Parathyroid adenoma (tissue), 2 donors: ENCODE results near the gene SPPL3.
A peak's percentile ranks its signal among the peaks of the same experiment; 100 is the strongest.

ENCODE experiments used
- H2AFZ ChIP-seq: fragments of 300-600 bp; sonication (generic); one replicate; pipeline ENCODE4 v1.7.0; 2017; ENCODE audit warnings: antibody characterized with exemption, mild to moderate bottlenecking
- H3K27ac ChIP-seq: fragments of 300-600 bp; sonication (generic); one replicate; pipeline ENCODE4 v1.7.0; 2017
- H3K27me3 ChIP-seq: fragments of 300-600 bp; sonication (generic); one replicate; pipeline ENCODE4 v1.7.0; 2017; ENCODE audit warnings: low read length; ENCODE audit not compliant: control insufficient read depth, insufficient read depth
- H3K36me3 ChIP-seq: fragments of 300-600 bp; sonication (generic); one replicate; pipeline ENCODE4 v1.7.0; 2017; ENCODE audit warnings: low read length; ENCODE audit not compliant: control insufficient read depth, insufficient read depth
- H3K4me1 ChIP-seq: fragments of 300-600 bp; sonication (generic); one replicate; pipeline ENCODE4 v1.7.0; 2017; ENCODE audit warnings: control low read depth
- H3K4me2 ChIP-seq: fragments of 300-600 bp; sonication (generic); one replicate; pipeline ENCODE4 v1.7.0; 2017; ENCODE audit warnings: low read length
- H3K4me3 ChIP-seq: fragments of 300-600 bp; sonication (generic); one replicate; pipeline ENCODE4 v1.7.0; 2017; ENCODE audit warnings: low read depth, low read length
- H3K79me2 ChIP-seq: fragments of 300-600 bp; sonication (generic); one replicate; pipeline ENCODE4 v1.7.0; 2017; ENCODE audit warnings: control low read depth
- H3K9ac ChIP-seq: fragments of 300-600 bp; sonication (generic); one replicate; pipeline ENCODE4 v1.7.0; 2017; ENCODE audit warnings: mild to moderate bottlenecking
- H3K9me3 ChIP-seq: fragments of 300-600 bp; sonication (generic); one replicate; pipeline ENCODE4 v1.7.0; 2017; ENCODE audit warnings: low read length; ENCODE audit not compliant: control insufficient read depth
- TF ChIP-seq, protein P1 (sequence below): fragments of 300-600 bp; sonication (generic); IDR thresholded peaks from one replicate; pipeline ENCODE4 v1.7.0; 2017; ENCODE audit warnings: antibody characterized with exemption, mild to moderate bottlenecking
- donor health status: primary hyperparathyroidism.

SPPL3 gene

GRCh38 chr12:120932058-120932457 lies 27.9 kb upstream of the SPPL3 start:
- Histone ChIP-seq H2AFZ (no peak overlapping the region), H3K27me3 (no peaks in the 10 kb centered on the region), H3K9me3 (no peaks in the 10 kb centered on the region), H3K79me2 (no peaks in the 10 kb centered on the region), H3K4me2 (no peak overlapping the region), H3K36me3 (no peaks in the 10 kb centered on the region), H3K9ac (no peak overlapping the region), H3K4me3 (no peak overlapping the region), H3K4me1 (peaks cover 8% of the 10 kb centered on the region), H3K27ac (peak overlapping the region; percentile 51)
- TF ChIP-seq, protein P1, sequence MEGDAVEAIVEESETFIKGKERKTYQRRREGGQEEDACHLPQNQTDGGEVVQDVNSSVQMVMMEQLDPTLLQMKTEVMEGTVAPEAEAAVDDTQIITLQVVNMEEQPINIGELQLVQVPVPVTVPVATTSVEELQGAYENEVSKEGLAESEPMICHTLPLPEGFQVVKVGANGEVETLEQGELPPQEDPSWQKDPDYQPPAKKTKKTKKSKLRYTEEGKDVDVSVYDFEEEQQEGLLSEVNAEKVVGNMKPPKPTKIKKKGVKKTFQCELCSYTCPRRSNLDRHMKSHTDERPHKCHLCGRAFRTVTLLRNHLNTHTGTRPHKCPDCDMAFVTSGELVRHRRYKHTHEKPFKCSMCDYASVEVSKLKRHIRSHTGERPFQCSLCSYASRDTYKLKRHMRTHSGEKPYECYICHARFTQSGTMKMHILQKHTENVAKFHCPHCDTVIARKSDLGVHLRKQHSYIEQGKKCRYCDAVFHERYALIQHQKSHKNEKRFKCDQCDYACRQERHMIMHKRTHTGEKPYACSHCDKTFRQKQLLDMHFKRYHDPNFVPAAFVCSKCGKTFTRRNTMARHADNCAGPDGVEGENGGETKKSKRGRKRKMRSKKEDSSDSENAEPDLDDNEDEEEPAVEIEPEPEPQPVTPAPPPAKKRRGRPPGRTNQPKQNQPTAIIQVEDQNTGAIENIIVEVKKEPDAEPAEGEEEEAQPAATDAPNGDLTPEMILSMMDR, result no peak

DNA sequence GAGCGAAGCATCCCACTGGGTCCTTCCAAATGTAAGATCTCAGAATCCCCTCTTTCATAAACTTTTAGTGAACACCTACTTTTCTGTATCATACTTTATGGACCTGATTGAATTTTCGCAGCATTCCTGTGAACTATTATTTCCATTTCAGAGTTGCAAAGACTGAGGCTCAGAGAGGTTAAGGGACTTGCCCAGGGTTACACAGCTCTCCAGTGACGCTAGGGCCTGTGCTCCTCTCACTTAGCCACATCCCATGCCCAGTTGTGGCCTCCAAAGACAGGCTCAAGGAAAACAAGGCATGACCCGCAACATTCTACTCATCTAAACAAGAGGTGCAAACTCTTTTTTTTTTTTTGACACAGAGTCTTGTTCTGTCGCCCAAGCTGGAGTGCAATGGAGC lies 25.9 kb upstream of the SPPL3 start:
- H2AFZ ChIP-seq, result no peak overlapping the region
- no peaks in the 10 kb centered on the region for H3K36me3 ChIP-seq
- H3K4me1 ChIP-seq, result peaks cover 18% of the 10 kb centered on the region
- H3K9me3 ChIP-seq, result no peaks in the 10 kb centered on the region
- no peak overlapping the region for H3K4me2 ChIP-seq
- H3K9ac ChIP-seq, result no peak overlapping the region
- H3K79me2 ChIP-seq, result no peaks in the 10 kb centered on the region
- TF ChIP-seq, protein P1, result no peak
- no peak overlapping the region for H3K27ac ChIP-seq
- H3K4me3 ChIP-seq, result no peak overlapping the region
- H3K27me3 ChIP-seq, result no peaks in the 10 kb centered on the region

DNA sequence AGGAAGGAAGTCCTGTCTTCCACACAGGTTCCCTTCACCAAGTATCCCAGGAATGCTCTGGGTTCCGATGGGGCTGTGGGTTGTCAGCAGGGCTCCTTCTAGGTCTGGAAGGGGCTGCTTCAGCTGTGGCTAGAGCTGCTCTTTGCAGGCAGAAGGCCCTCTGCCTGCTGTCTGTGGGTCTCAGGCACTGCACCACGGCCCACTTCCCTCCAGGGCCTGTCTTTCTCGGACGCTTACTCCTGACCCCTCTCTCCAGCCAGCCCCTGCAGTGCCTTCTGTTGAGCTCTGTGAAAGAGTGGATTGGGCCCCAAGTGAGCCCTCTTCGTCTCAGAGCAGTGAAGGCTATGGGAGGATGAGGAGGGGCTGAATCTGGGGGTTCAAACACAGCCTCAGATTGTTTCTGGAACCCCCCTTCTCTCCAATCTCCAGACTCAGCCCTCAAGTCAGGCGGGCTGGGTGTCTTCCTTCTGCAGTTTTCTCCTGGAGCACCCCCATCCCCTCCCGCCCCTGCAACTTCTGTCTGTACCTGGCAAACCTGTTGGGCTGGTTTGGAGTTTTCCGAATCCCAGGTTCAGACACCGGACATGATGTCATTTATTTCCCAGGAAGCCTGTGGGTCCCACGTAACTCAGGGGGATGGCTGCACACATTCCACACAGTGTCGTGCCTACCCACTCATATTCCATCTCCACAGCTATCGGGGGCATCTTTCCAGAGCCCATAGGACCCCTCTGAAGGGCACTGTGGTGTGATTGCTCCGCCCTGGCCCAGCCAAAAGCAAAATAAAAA lies 24.9 kb upstream of the SPPL3 start:
- Histone ChIP-seq H3K79me2 (no peaks in the 10 kb centered on the region), H3K9ac (no peak overlapping the region), H2AFZ (peak overlapping the region; percentile 96), H3K27me3 (no peaks in the 10 kb centered on the region), H3K4me1 (peaks cover 18% of the 10 kb centered on the region), H3K4me2 (peak overlapping the region; percentile 67), H3K27ac (peak overlapping the region; percentile 88), H3K36me3 (no peaks in the 10 kb centered on the region), H3K4me3 (peak overlapping the region; percentile 46), H3K9me3 (no peaks in the 10 kb centered on the region)
- TF ChIP-seq, protein P1, result no peak

- peak overlapping the region; percentile 67 for H2AFZ ChIP-seq
- H3K27ac ChIP-seq, result peak overlapping the region; percentile 84
- H3K4me2 ChIP-seq, result peak overlapping the region; percentile 30
- TF ChIP-seq, protein P1, result no peak
- H3K4me3 ChIP-seq, result no peak overlapping the region
- H3K36me3 ChIP-seq, result no peaks in the 10 kb centered on the region
- no peaks in the 10 kb centered on the region for H3K9me3 ChIP-seq
- H3K79me2 ChIP-seq, result no peaks in the 10 kb centered on the region
- H3K4me1 ChIP-seq, result peaks cover 14% of the 10 kb centered on the region
- H3K27me3 ChIP-seq, result no peaks in the 10 kb centered on the region
- no peak overlapping the region for H3K9ac ChIP-seq
Measured at GRCh38 chr12:120925740-120926563, 21.8 kb upstream of the SPPL3 start.
